ENCODE measurements around the gene TYMP. TPM values are rescaled to one million over a fixed set of nuclear protein-coding genes. Genes with fewer than 3 reads are reported as not detected.

TYMP gene
- total and polyA plus RNA-seq, 2 donors (not counting 1 experiment from before 2014, with no cell fraction given): 3.7 to 40.1 TPM

DNA sequence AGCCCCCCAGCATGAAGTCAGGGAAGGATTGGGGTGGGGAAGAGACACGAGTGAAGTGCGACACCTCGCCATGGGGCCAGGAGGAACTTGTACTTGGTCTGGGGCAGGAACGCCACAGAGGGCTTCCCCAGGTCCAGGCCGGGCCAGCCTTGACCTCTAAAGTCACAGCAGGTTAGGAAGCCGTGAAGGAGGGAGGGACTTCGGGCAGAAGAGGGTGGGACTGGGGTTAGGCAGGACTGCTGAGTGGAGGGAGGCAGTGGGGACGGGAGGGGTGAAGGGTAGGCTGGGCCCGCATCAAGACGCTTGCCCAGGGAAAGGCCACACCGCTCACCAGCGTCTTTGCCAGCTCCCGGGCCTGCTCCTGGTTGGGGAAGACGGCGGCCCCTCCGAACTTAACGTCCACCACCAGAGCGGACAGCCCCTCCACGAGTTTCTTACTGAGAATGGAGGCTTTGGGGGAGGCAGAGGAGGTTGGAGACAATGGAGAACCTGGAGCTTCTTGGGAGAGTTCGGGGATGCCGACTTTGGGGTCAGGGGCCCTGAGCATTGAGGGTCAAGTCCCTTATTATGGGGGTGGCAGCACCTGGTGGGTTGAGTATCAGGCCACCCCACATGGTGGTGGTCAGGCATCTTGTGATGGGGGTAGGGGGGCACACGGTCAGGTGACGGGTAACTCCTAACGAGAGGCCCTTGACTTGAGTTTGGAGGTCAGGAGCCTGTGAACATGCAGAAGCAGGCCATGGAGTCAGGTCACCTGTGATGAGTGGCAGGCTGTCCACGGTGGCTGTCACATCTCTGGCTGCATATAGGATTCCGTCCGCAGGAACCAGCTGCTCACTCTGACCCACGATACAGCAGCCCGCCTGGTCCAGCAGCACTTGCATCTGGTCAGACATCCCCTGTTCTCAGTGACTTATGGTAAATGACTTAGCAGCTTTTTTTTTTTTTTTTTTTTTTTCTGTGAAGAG is 2.7 kb downstream of the TYMP start:
- Histone ChIP-seq H3K4me2 (ENCODE audit: extremely low read depth, insufficient read depth, low read length) (peak overlapping the region; percentile 81), H3K36me3 (ENCODE audit: control insufficient read depth, insufficient read depth, low read length) (peaks cover 9% of the 10 kb centered on the region), H3K4me3 (replicated peaks in 1 of 4; ENCODE audit: control extremely low read depth in 1 of 4, insufficient read depth in 1 of 4, low read depth in 3 of 4, low read length in 4 of 4) (peak overlapping the region; percentile 48 to 82 (median 58)), H3K27ac (ENCODE audit: insufficient read depth, low read length) (peak overlapping the region; percentile 71), H3K27me3 (ENCODE audit: control insufficient read depth, insufficient read depth, low read length) (peaks cover 11% of the 10 kb centered on the region), H3K4me1 (ENCODE audit: control insufficient read depth, extremely low read depth, insufficient read depth, low read length) (peaks cover 21% of the 10 kb centered on the region), H4K20me1 (ENCODE audit: control insufficient read depth, extremely low read depth, insufficient read depth, low read length) (no peaks in the 10 kb centered on the region), H3K79me2 (ENCODE audit: control insufficient read depth, insufficient read depth, low read length) (peaks cover 18% of the 10 kb centered on the region), H2AFZ (ENCODE audit: low read length) (no peak overlapping the region), H3K9ac (ENCODE audit: insufficient read depth, low read length) (peak overlapping the region; percentile 84), H3K9me3 (ENCODE audit: control insufficient read depth, insufficient read depth, low read depth, low read length) (no peaks in the 10 kb centered on the region)
- peak; percentile 23 to 35 for DNase-seq (ENCODE audit: low read depth in 2 of 2)
- TF ChIP-seq, protein P1, sequence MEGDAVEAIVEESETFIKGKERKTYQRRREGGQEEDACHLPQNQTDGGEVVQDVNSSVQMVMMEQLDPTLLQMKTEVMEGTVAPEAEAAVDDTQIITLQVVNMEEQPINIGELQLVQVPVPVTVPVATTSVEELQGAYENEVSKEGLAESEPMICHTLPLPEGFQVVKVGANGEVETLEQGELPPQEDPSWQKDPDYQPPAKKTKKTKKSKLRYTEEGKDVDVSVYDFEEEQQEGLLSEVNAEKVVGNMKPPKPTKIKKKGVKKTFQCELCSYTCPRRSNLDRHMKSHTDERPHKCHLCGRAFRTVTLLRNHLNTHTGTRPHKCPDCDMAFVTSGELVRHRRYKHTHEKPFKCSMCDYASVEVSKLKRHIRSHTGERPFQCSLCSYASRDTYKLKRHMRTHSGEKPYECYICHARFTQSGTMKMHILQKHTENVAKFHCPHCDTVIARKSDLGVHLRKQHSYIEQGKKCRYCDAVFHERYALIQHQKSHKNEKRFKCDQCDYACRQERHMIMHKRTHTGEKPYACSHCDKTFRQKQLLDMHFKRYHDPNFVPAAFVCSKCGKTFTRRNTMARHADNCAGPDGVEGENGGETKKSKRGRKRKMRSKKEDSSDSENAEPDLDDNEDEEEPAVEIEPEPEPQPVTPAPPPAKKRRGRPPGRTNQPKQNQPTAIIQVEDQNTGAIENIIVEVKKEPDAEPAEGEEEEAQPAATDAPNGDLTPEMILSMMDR (conservative IDR thresholded peaks at IDR 0.05 in 1 of 2, IDR thresholded peaks at IDR 0.05 in 1 of 2; ENCODE audit: low read depth in 1 of 2, low read length in 2 of 2): no peak
- no peak for TF ChIP-seq EZH2 (IDR thresholded peaks at IDR 0.05; ENCODE audit: low read length, missing control alignments)

DNA sequence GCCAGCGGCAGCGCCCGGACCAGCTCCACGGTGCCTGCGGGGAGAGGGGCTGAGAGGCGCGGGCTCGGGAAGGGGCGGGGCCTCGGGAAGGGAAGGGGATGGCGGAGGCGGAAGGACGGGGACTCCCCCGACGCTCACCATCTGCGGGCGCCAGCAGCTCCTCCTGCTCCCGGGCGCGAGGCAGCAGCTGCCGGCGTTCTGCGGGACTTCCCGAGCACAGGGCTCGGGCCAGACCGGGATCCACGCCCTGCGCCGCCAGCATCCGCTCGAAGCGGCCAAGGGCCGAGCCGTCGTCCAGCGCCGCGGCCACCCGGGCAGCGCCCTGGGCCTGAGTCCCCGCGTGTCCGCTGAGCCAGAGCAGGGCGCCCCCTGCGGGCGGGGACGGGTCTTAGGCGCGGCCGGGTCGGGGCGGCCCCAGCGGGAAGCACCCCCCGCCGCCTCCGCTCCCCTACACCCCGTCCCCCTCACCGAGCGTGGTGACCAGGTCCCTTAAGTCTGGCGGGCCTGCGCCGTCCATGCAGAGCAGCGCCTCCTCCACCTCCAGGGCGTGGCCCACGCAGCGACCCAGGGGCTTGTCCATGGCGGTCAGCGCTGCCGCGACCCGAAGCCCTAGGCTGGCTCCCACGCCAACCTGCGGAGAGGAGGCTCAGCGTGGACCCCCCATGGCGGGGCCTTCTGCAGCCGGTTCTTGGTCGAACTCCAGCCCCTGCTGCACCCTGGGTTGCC is 3.5 kb downstream of the TYMP start:
- no peaks in the 10 kb centered on the region for H4K20me1 ChIP-seq (ENCODE audit: control insufficient read depth, extremely low read depth, insufficient read depth, low read length)
- peak overlapping the region; percentile 71 for H3K27ac ChIP-seq (ENCODE audit: insufficient read depth, low read length)
- H3K9ac ChIP-seq (ENCODE audit: insufficient read depth, low read length): peak overlapping the region; percentile 84
- TF ChIP-seq EZH2 (IDR thresholded peaks at IDR 0.05; ENCODE audit: low read length, missing control alignments): no peak
- TF ChIP-seq, protein P1 (conservative IDR thresholded peaks at IDR 0.05 in 1 of 2, IDR thresholded peaks at IDR 0.05 in 1 of 2; ENCODE audit: low read depth in 1 of 2, low read length in 2 of 2): peak; percentile 15 to 51
- H3K4me1 ChIP-seq (ENCODE audit: control insufficient read depth, extremely low read depth, insufficient read depth, low read length): peaks cover 19% of the 10 kb centered on the region
- H3K27me3 ChIP-seq (ENCODE audit: control insufficient read depth, insufficient read depth, low read length): peaks cover 9% of the 10 kb centered on the region
- H3K4me3 ChIP-seq (replicated peaks in 1 of 4; ENCODE audit: control extremely low read depth in 1 of 4, insufficient read depth in 1 of 4, low read depth in 3 of 4, low read length in 4 of 4): peak overlapping the region; percentile 53 to 82 (median 58)
- peaks cover 18% of the 10 kb centered on the region for H3K79me2 ChIP-seq (ENCODE audit: control insufficient read depth, insufficient read depth, low read length)
- H3K9me3 ChIP-seq (ENCODE audit: control insufficient read depth, insufficient read depth, low read depth, low read length): no peaks in the 10 kb centered on the region
- peak overlapping the region; percentile 17 for H2AFZ ChIP-seq (ENCODE audit: low read length)
- DNase-seq (ENCODE audit: low read depth in 2 of 2): peak; percentile 69 to 72
- H3K4me2 ChIP-seq (ENCODE audit: extremely low read depth, insufficient read depth, low read length): peak overlapping the region; percentile 81
- H3K36me3 ChIP-seq (ENCODE audit: control insufficient read depth, insufficient read depth, low read length): peaks cover 16% of the 10 kb centered on the region

DNA sequence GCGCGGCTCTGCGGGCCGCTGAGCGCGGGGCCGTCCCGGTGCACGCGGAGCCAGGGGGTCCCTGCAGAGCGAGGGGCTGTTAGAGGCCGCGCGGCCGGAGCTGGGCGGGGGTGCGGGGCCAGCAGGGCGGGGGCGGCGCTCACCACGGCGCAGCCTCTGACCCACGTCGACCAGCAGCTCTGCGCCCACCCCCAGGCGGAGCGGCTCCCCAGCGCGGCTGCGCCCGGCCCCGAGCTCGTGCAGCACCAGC is 4.0 kb downstream of the TYMP start:
- Histone ChIP-seq H3K36me3 (ENCODE audit: control insufficient read depth, insufficient read depth, low read length) (peaks cover 17% of the 10 kb centered on the region), H3K4me3 (replicated peaks in 1 of 4; ENCODE audit: control extremely low read depth in 1 of 4, insufficient read depth in 1 of 4, low read depth in 3 of 4, low read length in 4 of 4) (peak overlapping the region; percentile 19 to 82 (median 57)), H4K20me1 (ENCODE audit: control insufficient read depth, extremely low read depth, insufficient read depth, low read length) (no peaks in the 10 kb centered on the region), H3K27me3 (ENCODE audit: control insufficient read depth, insufficient read depth, low read length) (peaks cover 6% of the 10 kb centered on the region), H3K9me3 (ENCODE audit: control insufficient read depth, insufficient read depth, low read depth, low read length) (no peaks in the 10 kb centered on the region), H3K79me2 (ENCODE audit: control insufficient read depth, insufficient read depth, low read length) (peaks cover 18% of the 10 kb centered on the region), H3K4me1 (ENCODE audit: control insufficient read depth, extremely low read depth, insufficient read depth, low read length) (peaks cover 16% of the 10 kb centered on the region), H3K4me2 (ENCODE audit: extremely low read depth, insufficient read depth, low read length) (peak overlapping the region; percentile 64), H3K9ac (ENCODE audit: insufficient read depth, low read length) (peak overlapping the region; percentile 84), H3K27ac (ENCODE audit: insufficient read depth, low read length) (peak overlapping the region; percentile 71), H2AFZ (ENCODE audit: low read length) (peak overlapping the region; percentile 17)
- TF ChIP-seq, protein P1 (conservative IDR thresholded peaks at IDR 0.05 in 1 of 2, IDR thresholded peaks at IDR 0.05 in 1 of 2; ENCODE audit: low read depth in 1 of 2, low read length in 2 of 2): no peak
- no peak for TF ChIP-seq EZH2 (IDR thresholded peaks at IDR 0.05; ENCODE audit: low read length, missing control alignments)
- DNase-seq (ENCODE audit: low read depth in 2 of 2): no peak

Measured in fibroblast of lung (primary cell).